ENCODE results near the gene TACSTD2.

GRCh38 chr1:58543260-58543659, 33.8 kb downstream of the TACSTD2 start:
- TF ChIP-seq CTCF (conservative IDR thresholded peaks at IDR 0.05; ENCODE audit: low read length): no peak
- TF ChIP-seq EZH2phosphoT487 (IDR thresholded peaks at IDR 0.05; ENCODE audit: borderline replicate concordance, low read depth, low read length): no peak
